Spleen (tissue), 11 donors: Measurements from ENCODE around the gene ERICH2. TPM values are rescaled to one million over a fixed set of nuclear protein-coding genes. Genes with fewer than 3 reads are reported as not detected.
"Not testable (repeated sequence)": the region's sequence is repeated elsewhere in the genome, so short reads cannot be mapped to it uniquely, and the experiment has no call there.

Experiments
- DNase-seq: peaks from one replicate; pipeline ENCODE4 v3.0.0-alpha.2; 2020
- H3K27ac ChIP-seq, 8 donors: fragments of 200-600 bp; sonication (generic) in 7 of 8; 1 replicate in 4 of 8; 2 replicates in 4 of 8; pipeline versions ENCODE4 v1.5.0 to v1.8.0; 2016 to 2021; ENCODE audit warnings: inconsistent platforms in 4 of 8, mild to moderate bottlenecking in 4 of 8, moderate library complexity in 1 of 8
- H3K27me3 ChIP-seq, 7 donors: fragments of 200-600 bp; sonication (generic) in 6 of 7; replicated peaks in 1 of 7; 1 replicate in 4 of 7; 2 replicates in 3 of 7; pipeline versions ENCODE4 v1.5.0 to v1.8.0; 2016 to 2021; ENCODE audit warnings: inconsistent platforms in 3 of 7, mild to moderate bottlenecking in 1 of 7
- H3K36me3 ChIP-seq, 6 donors: fragments of 200-600 bp; sonication (generic) in 5 of 6; 1 replicate in 4 of 6; 2 replicates in 2 of 6; pipeline versions ENCODE4 v1.5.0 to v1.8.0; 2016 to 2021; ENCODE audit warnings: inconsistent platforms in 2 of 6
- H3K4me1 ChIP-seq, 6 donors: fragments of 200-600 bp; sonication (generic) in 5 of 6; 1 replicate in 3 of 6; 2 replicates in 3 of 6; pipeline versions ENCODE4 v1.5.0 to v1.8.0; 2016 to 2021; ENCODE audit warnings: inconsistent platforms in 3 of 6
- H3K4me3 ChIP-seq, 8 donors: fragments of 200-600 bp; sonication (generic) in 7 of 8; 1 replicate in 4 of 8; 2 replicates in 4 of 8; pipeline versions ENCODE4 v1.5.0 to v1.8.0; 2016 to 2021; ENCODE audit warnings: inconsistent platforms in 4 of 8, mild to moderate bottlenecking in 4 of 8, moderate library complexity in 2 of 8
- H3K9me3 ChIP-seq, 8 donors: fragments of 200-600 bp; sonication (generic) in 7 of 8; 1 replicate in 4 of 8; 2 replicates in 4 of 8; pipeline versions ENCODE4 v1.5.0 to v1.8.0; 2016 to 2021; ENCODE audit warnings: inconsistent platforms in 4 of 8
- CTCF ChIP-seq, 11 experiments: fragments of 200-600 bp in 7 of 11; fragments of 450-650 bp in 4 of 11; sonication (generic) in 4 of 11; IDR thresholded peaks in 8 of 11; conservative IDR thresholded peaks in 3 of 11; 1 replicate in 7 of 11; 2 replicates in 4 of 11; pipeline versions ENCODE4 v1.4.0 to v1.8.0; 2016 to 2021; ENCODE audit warnings: antibody characterized with exemption in 11 of 11, inconsistent platforms in 4 of 11, mild to moderate bottlenecking in 1 of 11
- POLR2A ChIP-seq, 3 donors: fragments of 450-650 bp; IDR thresholded peaks; one replicate each; pipeline ENCODE4 v1.5.1; 2017; ENCODE audit warnings: antibody characterized with exemption in 3 of 3, mild to moderate bottlenecking in 1 of 3
- POLR2AphosphoS5 ChIP-seq, 3 donors: sonication (generic); formaldehyde crosslinking; IDR thresholded peaks; one replicate each; pipeline ENCODE4 v1.5.1; 2017; ENCODE audit warnings: antibody characterized with exemption in 3 of 3
- WGBS, 5 donors: extraction: QIAGEN DNeasy Blood & Tissue Kit in 3 of 5; methylation state at CpG; one replicate each; pipeline versions ENCODE4 v1.1.5 to v1.1.7; 2013 to 2018; 5-methylcytosine and 5-hydroxymethylcytosine counted together
- intact Hi-C: fragments of 100-400 bp; cut with DNase I; formaldehyde crosslinking; loops from one replicate; pipeline ENCODE4 v1.15.0; 2023; ENCODE audit warnings: low total_unique reads
- polyA plus RNA-seq, 3 donors: library from polyadenylated mRNA; stranded (reverse); fragments of 200-250 nt; gene quantifications; one replicate each; pipeline ENCODE4 v1.2.1, GENCODE V29; 2013
- total RNA-seq, 7 donors: library from RNA; depleted of rRNA in 3 of 7; stranded (reverse); fragments of >200 nt in 3 of 7; fragmentation: NEBNext Ultra II Directional in 4 of 7; extraction: Animal tissue kit (Norgen Biotek cat#: 25700) in 4 of 7; gene quantifications; one replicate each; pipeline versions ENCODE4 v1.1.0 to v1.2.1, GENCODE V29; 2016 to 2021
- donor health status: healthy with polysubstance abuse.
- donor health status: DM: no; HTN: no; CAD: no; lungs with moderate emphysema.
- donor health status: DM: no; HTN: no; CAD: no.
- donor health status: Bipolar disorder and iron deficiency.
- donor health status: healthy.
- donor health status: DM: no; HTN: no; CAD: no.
- donor health status: DM: yes; HTN: yes; CAD: no.

The ERICH2 gene
- total and polyA plus RNA-seq, 10 donors = 0.14 TPM; not detected in 9

- WGBS, 5 donors = 0 to 40% (median 0%) methylated on average over 1 of the region's 1 CpG
- no peak overlapping the region for H3K4me3 ChIP-seq
- H3K9me3 ChIP-seq = peaks cover 0 to 13% (median 8%) of the 10 kb centered on the region in 8 donors
- intact Hi-C loops = no loop called here
- TF ChIP-seq POLR2A (IDR thresholded peaks at IDR 0.05) = no peak
- no peak for TF ChIP-seq POLR2AphosphoS5 (IDR thresholded peaks at IDR 0.05)
- TF ChIP-seq CTCF (IDR thresholded peaks at IDR 0.05 in 8 of 11, conservative IDR thresholded peaks at IDR 0.05 in 3 of 11) = no peak
- no peak overlapping the region for H3K27ac ChIP-seq
- no peaks in the 10 kb centered on the region for H3K4me1 ChIP-seq
- no peaks in the 10 kb centered on the region for H3K36me3 ChIP-seq
- no peak for DNase-seq
- H3K27me3 ChIP-seq = peaks cover 0 to 19% (median 0%) of the 10 kb centered on the region in 7 donors
These were observed 36.2 kb upstream of the ERICH2 start for GRCh38 chr2:170733798-170734600.

GRCh38 chr2:170734601-170735000 lies 35.6 kb upstream of the ERICH2 start:
- H3K4me3 ChIP-seq, H3K27ac ChIP-seq, H3K36me3 ChIP-seq, DNase-seq, H3K4me1 ChIP-seq, intact Hi-C loops: not testable (repeated sequence)
- peaks cover 0 to 13% (median 8%) of the 10 kb centered on the region in 8 donors for H3K9me3 ChIP-seq
- H3K27me3 ChIP-seq = peaks cover 0 to 19% (median 0%) of the 10 kb centered on the region in 7 donors
- WGBS, 5 donors = 72 to 100% (median 76%) methylated on average over 1 to 2 of the region's 2 CpGs

GRCh38 chr2:170736628-170737027 lies 33.5 kb upstream of the ERICH2 start:
- 6 to 15% (median 15%) methylated on average over 1 of the region's 1 CpG for WGBS, 5 donors
- H3K9me3 ChIP-seq = peaks cover 0 to 13% (median 8%) of the 10 kb centered on the region in 8 donors
- H3K36me3 ChIP-seq = no peaks in the 10 kb centered on the region
- H3K4me3 ChIP-seq = no peak overlapping the region
- H3K27me3 ChIP-seq = peaks cover 0 to 17% (median 0%) of the 10 kb centered on the region in 7 donors
- intact Hi-C loops = no loop called here
- no peaks in the 10 kb centered on the region for H3K4me1 ChIP-seq
- TF ChIP-seq CTCF (IDR thresholded peaks at IDR 0.05 in 8 of 11, conservative IDR thresholded peaks at IDR 0.05 in 3 of 11) (no peak), POLR2A (IDR thresholded peaks at IDR 0.05) (no peak), POLR2AphosphoS5 (IDR thresholded peaks at IDR 0.05) (no peak)
- DNase-seq = no peak
- H3K27ac ChIP-seq = no peak overlapping the region

- Histone ChIP-seq H3K27me3 (peaks cover 0 to 22% (median 0%) of the 10 kb centered on the region in 7 donors), H3K9me3 (peaks cover 0 to 13% (median 8%) of the 10 kb centered on the region in 8 donors), H3K36me3 (no peaks in the 10 kb centered on the region), H3K4me1 (no peaks in the 10 kb centered on the region), H3K4me3 (no peak overlapping the region), H3K27ac (no peak overlapping the region)
- 93 to 97% (median 96%) methylated on average over 2 of the region's 2 CpGs for WGBS, 5 donors
- intact Hi-C loops = no loop called here
- no peak for DNase-seq
- TF ChIP-seq POLR2AphosphoS5 (IDR thresholded peaks at IDR 0.05) (no peak), CTCF (IDR thresholded peaks at IDR 0.05 in 8 of 11, conservative IDR thresholded peaks at IDR 0.05 in 3 of 11) (no peak), POLR2A (IDR thresholded peaks at IDR 0.05) (no peak)
These were observed 32.8 kb upstream of the ERICH2 start for GRCh38 chr2:170737406-170737805.
